ELR (cell line): Measurements from ENCODE around the gene TFE3.

ENCODE experiments used
- DNase-seq: peaks from one replicate; pipeline ENCODE4 v3.0.0-alpha.2; 2015; ENCODE audit warnings: low read depth

TFE3 gene, protein sequence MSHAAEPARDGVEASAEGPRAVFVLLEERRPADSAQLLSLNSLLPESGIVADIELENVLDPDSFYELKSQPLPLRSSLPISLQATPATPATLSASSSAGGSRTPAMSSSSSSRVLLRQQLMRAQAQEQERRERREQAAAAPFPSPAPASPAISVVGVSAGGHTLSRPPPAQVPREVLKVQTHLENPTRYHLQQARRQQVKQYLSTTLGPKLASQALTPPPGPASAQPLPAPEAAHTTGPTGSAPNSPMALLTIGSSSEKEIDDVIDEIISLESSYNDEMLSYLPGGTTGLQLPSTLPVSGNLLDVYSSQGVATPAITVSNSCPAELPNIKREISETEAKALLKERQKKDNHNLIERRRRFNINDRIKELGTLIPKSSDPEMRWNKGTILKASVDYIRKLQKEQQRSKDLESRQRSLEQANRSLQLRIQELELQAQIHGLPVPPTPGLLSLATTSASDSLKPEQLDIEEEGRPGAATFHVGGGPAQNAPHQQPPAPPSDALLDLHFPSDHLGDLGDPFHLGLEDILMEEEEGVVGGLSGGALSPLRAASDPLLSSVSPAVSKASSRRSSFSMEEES

DNA sequence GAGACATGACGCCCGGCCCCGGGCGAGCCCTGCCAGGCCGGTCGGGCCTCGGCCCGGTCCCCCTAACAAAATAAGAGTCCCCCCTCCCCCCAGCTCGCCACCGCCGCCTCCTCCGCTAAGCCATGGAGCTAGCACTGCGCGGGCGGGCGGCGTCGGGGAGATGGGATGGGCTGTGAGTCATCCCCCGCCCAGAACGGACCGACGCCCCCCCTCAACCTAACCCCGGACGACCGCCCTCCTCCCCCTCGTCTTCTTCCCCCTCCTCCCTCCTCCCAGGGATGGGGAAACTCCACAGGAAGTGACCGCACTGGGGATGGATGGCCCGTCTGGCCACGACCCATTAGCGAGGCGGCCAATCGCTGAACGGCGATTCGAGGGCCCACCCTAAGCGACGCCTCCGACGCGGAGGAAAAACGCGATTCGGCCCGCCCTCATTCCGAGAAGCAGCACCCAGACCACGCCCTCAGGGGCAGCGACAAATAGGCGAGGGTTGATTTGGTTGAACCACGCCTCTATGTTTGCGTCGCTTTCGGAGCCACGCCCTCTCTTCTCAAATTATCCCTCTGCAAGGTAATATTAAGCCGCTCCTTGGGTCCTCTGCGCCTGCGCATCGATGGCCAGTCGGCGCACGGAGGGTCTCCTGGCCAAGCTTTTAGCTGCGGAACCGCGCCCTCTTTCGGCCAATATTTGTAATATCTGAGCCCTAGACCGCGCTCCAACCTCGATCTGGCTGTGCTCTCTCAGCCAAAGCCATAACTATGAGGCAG, at the start of gene TFE3:
TSS of gene TFE3 (minus strand) at position 138 of the 767 bp plus-strand sequence. CDS start at position 7, 131 bp downstream.
- DNase-seq, result peak; percentile 98

DNA sequence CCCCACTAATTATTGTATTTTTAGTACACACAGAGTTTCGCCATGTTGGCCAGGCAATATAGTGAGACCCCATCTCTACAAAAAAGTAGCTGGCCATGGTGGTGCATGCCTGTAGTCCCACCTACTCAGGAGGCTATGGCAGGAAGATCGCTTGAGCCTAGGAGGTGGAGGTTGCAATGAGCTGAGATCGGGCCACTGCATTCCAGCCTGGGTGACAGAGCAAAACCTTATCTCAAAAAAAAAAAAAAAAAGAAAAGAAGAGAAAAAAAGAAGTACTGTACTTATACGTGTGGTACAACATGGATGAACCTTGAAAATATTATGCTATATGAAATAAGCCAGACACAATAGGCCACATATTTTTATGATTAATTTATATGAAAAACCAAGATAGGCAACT, 46.4 kb upstream of the TFE3 start:
- DNase-seq, result no peak

DNA sequence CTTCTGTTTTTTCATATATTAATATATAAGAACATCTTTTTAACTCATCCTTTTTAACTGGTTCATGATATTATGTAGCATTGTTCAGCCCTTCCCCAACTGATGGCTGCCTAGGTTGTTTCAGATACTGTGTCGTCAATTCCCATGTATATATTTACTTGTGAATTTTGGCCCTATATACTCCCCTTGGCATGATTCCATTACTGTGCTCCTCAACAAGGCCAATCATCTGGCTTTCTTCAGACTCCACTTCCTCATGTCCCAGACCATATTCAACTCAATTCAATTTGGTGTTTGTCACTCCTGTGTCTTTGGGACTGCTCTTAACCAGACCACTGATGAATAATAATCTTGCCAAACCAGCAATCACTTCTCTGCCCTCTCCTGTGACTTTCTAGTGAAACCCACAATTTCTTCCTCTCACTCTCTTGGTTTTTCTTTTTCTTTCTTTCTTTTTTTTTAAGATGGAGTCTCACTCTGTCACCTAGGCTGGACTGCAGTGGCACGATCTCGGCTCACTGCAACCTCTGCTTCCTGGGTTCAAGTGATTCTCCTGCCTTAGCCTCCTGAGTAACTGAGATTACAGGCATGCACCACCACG, 39.2 kb upstream of the TFE3 start:
- no peak for DNase-seq

DNA sequence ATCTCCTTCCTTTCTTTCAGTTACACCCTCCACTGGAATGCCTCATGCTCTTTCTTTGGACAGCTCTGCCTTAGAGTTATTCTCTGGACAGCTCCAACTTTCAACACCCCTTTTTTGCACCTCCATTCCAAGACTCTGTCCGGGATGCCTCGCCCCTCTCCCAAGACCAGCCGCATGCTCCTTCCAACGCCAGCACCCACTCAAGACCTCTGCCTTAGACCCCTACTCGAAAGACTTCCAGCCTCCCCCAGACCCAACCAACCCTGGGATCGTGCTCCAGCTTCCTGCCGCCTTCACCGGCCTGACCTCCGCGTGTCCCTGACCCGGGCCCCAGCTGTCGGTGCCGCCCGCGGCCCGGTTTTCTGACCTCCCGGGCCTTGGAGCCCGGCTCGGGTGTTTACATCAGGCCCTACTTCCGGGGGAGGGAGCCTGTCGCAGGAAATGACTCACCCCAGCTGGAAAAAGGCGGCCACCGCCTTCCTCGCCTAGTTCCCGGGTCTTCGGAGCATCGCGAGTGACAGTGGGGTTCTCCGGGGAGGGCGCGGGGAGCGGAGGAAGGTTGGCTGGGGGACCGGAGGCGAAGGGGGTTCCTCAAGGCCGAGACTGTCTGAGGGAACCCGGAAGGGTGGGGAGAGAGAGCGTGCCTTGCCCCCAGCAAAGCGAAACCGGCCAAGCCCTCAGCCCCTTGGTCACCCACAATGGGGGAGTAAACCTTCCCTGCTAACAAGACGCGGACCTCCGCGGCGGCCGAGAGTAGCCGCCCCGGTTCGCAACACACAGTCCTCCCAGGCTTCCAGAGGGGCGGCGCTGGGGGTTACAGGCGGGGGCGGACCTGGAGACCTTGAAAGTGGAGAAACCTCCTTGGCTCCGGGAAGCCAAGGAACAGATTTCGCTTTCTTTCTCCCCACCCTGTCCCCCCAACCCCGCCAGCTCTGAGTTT, 36.6 kb upstream of the TFE3 start, which contains the start of gene WDR45:
TSS of gene WDR45 (minus strand) at position 399 of the 940 bp plus-strand sequence. CDS start 1,792 bp downstream, outside the sequence.
- peak; percentile 82 for DNase-seq

DNA sequence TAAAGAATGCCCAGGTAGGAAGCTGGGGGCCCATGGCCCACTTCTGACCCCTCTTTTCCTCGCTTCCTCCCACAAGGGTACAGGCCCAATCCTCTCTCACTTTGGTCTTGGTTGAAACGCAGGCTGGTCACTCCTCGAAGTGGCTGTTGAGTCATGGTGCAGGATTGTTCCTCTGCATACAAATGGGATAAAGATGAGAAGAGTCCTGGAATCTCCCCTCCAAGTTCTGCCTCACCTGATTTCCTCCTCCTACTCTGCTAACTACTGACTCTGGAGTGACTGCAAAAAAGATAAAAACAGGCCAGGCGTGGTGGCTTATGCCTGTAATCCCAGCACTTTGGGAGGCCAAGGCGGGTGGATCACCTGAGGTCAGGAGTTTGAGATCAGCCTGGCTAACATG, 34.8 kb upstream of the TFE3 start:
- DNase-seq, result peak; percentile 7

DNA sequence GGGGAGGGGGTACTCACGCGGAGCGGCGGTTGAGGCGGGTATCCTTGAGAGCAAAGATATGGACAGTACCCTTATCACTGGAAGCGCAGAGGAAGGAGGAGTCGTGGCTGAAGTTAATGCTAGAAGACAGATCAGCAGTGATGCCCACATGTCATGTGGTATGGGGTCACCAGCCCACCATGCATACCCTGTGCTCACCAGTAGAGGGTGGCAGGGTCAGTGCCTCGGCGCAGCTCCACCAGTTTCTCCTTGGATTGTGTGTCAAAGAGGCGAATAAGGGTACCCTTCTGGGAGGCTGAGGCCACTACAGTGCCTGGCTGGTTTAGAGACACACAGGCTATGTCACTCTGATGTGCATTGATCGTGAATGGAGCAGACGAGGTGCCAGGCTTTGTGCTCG, 32.2 kb upstream of the TFE3 start:
- no peak for DNase-seq

DNA sequence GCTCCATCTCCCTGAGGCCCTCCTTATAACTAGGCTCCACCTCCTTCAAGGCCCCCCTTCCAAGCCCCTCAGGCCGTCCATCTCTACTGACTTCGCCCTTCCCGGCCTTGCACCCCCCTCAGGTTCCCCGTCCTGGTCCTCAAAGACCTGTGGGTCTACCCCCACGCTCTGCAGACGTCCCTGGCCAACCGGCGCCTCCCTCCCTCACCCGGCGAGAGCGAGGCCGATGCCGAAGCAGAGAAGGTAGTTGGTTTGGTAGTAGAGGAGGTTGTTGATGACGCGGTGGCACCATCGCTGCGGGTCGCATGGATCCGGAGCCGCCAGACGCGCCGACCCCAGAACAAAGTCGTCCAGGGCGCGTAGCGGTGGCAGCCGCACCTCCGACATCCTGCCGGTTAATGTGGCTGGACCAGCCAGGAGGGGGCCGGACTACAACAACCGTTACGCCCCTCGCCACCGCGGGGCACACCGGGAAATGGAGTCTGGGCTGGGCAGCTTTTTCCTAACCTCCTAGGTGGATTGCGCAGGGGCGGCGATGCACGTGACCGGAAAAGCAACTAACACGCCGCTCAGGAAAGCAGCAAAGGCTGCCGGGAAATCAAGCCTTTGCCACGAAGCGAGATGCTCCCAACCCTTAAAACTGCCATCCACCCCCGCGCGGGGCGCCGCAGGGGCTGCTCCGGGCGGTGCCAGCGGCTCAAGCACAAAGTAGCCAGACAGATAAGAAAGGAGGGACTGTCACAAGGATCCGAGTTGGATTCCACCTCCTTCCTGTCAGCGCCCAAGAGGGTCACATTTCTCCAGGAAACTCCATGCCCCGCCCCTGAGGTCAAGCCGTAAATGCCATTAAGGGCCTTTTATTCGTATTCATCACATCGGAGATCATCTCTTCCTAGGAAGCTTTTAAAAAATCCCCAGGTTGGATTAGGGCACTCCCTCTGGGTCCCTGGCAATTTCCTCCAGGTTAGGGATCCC, 30.7 kb upstream of the TFE3 start, which contains the start of gene PRAF2:
TSS of gene PRAF2 (minus strand) at position 402 of the 975 bp plus-strand sequence. CDS start at position 387, 15 bp downstream.
- peak; percentile 92 for DNase-seq

DNA sequence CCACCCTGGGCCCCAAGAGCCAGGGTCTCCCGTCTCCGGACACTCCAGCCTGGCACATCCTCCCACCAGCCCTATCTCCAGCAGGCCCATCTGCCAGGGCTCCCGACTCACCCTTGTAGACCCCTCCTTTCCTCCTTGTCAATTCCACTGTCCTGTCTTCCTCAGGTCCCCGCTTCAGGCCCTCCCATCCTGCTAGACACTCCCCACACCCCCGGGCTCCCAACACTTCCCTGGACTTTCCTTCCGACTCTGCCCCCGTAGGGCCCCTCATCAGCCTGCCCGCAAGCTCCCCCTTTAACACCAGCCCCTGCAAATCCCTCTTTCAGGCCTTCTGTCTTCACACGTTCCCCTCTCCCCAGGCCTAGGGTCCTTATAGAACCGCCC, 29.5 kb upstream of the TFE3 start:
- peak; percentile 19 for DNase-seq

DNA sequence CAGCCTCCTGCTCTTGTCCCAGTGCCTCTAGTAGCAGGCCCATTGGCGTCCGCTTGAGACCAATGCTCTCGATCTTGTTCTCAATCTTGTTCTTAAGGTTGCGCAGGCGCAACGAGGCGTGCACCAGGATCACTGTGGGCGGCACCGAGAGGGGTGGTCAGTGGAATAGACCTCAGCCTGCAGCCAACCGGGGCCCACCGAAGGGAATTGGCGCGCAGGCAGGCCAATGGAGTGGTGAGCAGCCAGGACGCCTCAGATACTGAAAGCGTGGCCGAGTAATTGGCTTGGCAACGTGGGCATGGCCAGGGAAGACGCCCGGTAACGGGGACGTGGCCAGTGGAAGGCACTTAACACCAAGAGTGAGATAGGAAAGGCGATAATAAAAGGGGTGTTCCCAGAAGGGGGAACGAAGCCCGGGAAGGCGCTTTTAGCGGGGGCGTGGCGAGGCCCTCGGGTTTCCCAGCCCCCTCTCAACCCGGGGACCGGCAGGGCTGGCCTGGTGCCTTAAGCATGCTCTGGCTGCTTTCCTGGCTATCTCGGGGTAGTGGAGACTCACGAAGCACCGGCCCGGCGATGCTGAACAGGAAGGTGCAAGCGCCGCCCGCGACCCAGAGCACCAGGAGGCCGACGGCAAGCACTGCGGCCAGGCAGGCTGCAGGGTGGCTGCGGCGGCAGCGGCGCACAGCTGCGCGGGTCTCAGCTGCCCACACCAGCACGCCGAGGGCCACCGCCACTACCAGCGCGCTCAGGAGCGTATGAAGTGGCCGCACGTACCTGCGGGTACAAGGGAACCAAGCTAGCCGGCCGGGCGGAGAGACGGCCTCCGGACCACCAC, 28.9 kb upstream of the TFE3 start:
- DNase-seq, result peak; percentile 19

DNA sequence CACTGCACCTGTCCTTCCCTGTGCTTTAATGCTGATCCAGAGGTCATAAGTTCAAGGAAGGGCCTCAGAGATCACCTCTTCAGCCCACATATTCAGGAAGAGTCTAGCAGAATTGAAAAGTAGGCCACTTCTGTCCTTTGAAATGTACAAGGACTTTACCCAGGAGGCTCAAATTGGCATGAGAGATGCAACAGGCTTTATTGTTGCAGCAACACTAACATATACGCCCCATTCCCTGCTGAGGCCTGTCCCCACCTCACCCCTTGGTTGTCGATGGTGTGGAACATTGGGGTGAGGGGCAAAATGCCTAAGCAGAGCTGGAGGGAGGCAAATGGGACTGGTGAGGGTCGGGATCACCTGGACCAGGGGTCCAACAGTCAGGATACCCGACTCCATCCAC, 27.8 kb upstream of the TFE3 start:
- DNase-seq, result no peak

DNA sequence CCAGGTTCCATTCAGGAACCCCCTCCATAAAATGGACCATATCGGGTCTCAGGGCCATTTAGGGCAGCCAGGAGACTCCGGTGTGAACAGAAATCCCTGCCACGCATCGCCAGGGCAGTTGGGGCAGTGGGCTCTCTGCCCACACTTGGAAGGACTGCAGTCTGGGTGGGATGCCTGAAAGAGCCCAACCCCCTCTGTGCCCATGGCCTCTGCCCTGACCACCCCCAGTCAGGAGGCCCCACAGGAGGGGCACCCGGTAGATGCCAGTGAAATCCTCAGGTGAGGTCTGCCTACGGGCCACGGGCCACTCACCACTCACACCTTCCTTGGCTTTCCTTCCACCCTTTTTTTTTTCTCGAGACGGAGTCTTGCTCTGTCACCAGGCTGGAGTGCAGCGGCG, 25.9 kb upstream of the TFE3 start:
- DNase-seq, result no peak

DNA sequence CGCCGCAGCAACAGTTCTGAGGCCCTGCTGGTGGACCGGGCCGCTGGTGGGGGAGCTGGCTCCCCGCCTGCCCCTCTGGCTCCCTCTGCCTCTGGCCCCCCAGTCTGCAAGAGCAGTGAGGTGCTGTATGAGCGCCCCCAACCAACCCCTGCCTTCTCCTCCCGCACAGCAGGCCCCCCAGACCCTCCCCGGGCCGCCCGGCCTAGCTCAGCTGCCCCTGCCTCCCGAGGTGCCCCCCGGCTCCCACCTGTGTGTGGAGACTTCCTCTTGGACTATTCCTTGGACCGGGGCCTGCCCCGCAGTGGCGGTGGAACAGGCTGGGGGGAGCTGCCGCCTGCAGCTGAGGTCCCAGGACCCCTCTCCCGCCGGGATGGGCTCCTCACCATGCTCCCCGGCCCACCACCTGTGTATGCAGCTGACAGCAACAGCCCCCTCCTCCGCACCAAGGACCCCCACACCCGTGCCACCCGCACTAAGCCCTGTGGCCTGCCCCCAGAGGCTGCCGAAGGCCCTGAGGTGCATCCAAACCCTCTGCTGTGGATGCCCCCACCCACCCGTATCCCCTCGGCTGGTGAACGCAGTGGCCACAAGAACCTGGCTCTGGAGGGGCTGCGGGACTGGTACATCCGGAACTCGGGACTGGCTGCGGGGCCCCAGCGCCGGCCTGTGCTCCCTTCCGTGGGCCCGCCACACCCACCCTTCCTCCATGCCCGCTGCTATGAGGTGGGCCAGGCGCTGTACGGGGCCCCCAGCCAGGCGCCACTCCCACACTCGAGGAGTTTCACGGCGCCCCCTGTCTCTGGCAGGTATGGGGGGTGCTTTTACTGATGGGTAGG, 24.3 kb upstream of the TFE3 start:
- DNase-seq, result no peak

DNA sequence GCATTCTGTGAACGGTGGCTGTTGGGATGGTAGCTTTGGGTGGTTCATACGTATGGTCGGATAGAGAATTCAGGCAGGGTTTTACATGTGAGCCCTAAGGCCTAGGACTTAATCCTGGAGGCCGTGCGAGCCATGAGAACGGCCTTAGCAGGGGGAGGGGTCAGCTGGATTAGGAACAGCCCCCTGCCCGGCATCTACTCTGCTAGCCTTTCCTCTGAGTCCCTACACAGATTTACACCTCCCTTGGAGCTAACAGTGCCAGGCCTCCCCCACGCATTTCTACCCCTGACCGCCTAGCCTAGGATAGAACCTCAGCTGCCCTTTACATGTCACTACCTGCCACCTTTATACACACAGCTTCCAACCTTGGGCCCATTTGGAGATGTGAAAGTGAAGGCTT, 23.5 kb upstream of the TFE3 start:
- DNase-seq, result no peak

DNA sequence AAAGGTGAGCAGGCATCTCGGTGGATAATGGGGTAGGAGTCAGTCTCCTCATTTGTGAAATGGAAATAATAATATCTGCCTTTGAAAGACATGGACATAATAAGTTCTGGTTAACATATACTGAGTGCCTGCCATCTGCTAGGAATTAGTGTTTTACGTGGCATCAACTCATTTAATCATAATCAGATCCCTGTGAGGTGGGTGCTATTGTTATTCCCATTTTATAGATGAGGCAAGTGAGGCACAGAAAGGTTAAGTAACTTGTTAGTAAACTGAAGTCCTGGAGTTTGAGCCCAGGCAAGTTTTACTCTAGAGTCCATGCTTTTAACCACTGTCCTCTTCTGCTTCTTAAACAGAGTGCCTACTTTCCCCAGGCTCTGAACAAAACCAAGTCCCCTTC, 23.1 kb upstream of the TFE3 start:
- no peak for DNase-seq

DNA sequence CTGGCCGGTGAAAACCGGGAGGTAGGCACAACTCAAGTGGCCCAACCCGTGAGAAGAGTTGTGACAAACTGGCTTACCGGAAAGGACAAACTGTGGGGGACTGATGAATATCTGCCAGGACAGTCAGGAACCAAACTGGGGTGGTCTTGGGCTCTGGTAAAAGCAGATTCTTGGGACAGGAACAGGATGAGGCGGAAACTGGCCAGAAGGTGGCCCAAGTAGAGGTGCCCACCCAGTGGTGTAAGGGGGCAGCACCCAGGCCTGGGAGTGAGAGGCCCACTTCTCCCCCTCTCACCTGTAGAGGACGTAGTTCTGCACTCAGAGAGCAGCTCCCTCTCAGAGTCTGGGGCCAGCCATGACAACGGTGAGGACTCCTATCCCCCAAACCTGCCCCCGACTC, 21.6 kb upstream of the TFE3 start:
- no peak for DNase-seq

DNA sequence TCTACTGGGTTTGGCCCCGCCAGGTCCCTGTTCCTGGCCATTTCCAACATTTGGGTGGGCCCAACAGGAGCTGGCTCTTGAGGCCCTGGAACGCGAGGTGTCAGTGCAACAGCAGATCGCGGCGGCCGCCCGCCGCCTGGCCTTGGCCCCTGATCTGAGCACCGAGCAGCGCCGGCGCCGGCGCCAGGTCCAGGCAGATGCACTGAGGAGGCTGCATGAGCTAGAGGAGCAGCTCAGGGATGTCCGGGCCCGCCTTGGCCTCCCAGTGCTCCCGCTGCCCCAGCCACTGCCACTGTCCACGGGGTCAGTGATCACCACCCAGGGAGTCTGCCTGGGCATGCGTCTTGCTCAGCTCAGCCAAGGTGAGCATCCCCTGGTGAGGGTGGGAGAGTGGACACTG, 21.1 kb upstream of the TFE3 start:
- no peak for DNase-seq

DNA sequence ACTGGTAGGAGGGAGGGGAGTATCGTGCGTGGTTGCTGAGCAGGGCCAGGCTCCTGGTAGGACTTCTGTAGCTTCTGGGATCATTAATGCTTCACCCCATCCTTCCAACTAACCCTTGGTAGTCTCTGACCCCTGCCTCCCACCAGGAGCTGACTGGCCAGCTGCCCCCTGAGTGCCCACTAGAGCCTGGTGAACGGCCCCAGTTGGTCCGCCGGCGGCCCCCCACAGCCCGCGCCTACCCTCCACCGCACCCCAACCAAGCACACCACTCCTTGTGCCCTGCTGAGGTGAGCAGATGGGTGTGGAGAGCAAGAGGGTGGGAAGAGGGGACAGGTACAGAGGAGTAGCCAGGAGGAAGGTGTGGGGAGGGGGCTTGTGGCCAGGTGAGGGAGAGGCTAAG, 20.6 kb upstream of the TFE3 start:
- DNase-seq, result no peak

DNA sequence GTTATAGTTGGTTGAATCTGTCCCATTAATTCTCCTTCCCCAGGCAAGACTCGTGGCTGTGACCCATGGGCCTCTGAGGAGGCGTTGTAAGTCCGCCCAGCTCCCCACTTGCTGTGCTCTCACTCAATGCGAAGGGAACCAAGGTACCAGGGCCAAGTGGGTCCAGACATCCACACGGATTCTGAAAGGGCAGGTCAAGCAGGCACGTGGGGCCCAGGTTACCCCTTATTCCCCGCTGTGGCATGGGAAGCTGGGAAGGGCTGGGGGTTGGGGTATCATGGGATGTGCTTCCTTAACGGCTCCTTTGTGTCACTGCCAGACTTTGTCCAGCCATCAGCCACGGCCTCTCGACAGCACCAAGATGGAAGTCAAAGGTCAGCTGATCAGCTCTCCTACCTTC, 18.8 kb upstream of the TFE3 start:
- DNase-seq, result no peak
